HG02938 (cell line): ENCODE data around the gene BTBD18.

Experiments
- ATAC-seq: cut with Tn5 transposase; IDR thresholded peaks from one replicate; pipeline ENCODE4 v1.9.1; 2021; ENCODE audit warnings: mild to moderate bottlenecking, moderate library complexity; ENCODE audit not compliant: unreplicated experiment

The BTBD18 gene, protein sequence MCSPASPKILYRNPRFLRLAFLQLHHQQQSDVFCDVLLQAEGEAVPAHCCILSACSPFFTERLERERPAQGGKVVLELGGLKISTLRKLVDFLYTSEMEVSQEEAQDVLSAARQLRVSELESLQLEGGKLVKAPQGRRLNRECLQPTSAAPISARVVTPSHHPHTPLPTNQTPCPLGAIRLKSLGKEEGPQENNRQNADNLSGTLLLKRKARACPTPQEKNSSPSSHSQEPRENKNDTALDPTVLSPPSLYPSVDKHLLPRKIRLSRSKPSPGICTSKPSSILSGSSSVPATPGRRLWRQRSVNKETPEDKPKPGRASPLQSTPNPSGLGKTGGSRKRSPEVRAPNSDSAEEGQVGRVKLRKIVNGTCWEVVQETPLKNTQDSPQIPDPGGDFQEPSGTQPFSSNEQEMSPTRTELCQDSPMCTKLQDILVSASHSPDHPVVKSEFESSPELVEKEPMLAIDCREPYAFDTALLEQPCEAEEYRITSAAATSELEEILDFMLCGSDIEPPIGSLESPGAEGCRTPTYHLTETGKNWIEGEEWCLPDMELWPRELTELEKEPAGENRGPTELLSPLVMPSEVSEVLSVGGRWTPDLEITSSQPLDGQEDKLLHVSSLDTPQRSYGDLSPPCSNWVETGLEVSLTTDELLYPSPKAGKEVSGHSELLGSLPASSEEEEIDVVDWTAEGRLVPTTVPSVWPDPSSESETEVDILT

DNA sequence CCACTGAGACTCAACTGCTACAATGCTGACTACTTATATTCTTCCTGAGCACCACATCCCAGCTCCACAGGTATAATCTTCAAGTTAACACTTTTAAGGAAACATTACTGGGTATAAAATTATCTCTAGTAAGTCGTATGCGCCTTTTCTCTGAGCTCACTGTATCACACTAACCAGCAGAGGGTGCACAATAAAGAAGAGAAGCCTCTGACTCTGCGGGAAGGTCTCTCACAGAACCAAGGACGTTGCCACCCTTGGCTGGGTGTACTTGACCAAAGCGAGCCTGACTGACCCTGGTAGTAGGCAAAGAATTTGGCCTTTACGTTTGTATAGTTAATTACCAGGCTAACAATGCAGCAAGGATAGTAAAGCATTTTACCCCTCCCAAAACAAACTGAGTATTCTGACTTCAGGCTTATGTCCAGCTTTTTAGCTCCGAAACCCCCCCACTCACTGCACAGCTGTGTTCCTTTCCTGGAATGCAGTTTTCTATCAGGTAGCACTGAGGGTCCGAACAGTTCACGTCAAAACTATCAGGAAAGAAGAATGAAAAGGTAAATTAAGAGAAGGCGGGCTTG lies at the start of gene BTBD18:
Gene BTBD18, minus strand, starts transcription at position 144 of the 578 bp plus-strand sequence. CDS start 631 bp downstream, outside the sequence.
- ATAC-seq, result no peak

DNA sequence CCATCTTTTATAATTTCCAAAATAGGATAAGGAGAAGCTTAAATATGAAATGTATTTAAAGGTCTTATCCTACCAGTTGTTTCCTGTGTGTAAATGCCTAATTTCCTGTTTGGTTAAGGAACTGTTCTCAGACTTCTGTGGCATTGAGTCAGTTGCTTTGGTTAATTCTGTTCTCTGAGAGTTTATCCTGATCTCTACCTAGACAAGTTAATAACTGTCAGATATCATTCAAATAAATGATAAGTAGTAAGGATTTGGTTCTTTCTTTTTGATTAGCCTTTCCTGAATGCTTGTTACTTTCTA lies 49.5 kb upstream of the BTBD18 start:
- no peak for ATAC-seq

DNA sequence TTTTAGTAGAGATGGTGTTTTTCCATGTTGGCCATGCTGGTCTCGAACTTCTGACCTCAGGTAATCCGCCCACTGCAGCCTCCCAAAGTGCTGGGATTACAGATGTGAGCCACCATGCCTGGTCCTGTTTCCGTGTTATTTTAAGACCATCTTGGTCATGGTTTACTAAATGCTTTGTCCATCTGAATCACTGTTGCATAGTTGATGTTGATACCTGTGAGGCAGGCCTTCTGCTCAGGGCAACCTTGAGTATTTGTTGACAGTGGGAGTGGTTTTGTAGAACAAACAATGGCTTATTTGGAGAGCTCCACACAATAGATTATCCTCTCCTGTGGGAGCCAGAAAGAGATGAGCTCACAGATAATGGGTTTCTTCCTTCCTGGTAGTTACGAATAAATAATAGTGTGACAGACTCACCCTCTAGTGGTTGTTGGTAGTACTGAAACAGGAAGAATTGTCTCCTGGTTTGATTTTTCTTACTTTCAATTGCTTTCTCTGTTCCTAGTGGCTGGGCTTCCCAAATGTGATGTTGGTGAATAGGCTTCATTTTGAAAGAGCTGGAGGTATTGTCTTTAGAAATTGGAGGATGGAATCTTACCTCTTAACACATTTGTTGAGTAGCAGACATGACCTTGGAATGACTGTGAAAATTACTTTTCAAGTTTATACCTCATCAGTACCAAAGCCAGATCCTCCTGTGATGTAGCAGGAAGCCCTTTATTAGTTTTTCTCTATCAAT lies 49.0 kb upstream of the BTBD18 start:
- ATAC-seq, result peak; percentile 82

DNA sequence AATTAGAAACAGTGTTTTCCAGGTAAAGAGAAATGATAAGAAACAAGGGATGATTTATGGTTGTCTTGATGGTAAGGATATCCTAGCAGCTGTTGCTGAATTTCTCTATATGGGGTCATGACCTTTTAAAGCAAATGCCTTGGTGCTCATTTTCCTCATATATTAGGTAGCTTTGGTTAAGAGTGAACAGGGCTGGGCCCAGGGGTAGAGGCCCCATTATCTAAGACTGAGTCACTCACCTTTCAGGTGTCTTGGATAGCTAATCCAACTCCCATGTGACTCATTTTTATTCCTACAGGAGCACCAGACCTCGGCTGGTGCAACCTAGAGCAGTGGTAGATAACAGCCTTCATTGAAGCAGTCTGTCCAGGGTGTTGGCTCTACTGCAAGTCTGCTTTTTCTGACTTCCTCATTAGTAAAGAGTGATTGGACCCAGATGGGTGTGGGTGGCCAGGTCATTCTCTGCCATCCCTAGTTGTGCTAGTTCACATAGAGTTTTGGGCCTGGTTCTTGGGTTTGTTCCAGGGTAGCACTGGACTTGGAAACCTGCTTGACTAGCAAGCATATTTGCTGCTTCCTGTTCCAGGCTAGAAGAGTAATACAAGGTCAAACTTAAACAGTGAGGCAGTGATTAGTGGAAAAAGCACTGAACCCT lies 47.4 kb upstream of the BTBD18 start:
- ATAC-seq, result peak; percentile 42

DNA sequence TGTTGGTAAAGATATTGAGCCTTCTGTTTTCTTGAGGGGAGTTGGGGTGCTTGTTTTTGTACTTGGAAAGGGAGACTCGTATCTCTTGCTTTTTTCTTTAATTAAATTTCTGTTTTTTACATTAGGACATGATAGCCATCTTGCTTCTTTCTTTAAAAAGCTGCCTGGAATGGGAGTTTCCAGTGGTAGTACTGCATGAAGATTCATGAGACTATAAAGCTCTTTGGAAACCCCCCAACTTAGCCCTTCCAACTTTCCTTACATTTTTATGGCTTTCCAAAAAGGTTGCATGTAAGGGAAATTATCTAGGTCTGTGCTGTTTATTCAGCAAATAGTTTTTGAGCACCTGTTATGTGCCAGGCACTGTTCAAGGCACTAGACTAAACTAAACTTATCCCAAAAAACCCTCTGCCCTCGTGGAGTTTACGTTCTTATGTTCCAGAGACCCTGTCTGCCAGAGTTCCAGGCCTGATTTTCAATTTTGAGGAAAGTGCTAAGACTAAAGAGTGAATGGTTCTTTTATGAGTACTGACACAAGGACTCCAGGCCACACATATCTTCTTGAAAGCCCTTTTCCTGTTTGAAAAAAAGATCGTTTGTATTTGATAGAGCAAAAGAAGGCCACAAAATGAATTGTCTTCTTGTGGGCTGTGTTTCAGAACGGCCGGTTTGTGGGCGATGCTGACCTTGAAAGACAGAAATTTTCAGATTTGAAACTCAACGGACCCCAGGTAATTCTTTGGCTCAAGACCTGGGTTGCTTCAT lies 41.9 kb upstream of the BTBD18 start:
- no peak for ATAC-seq

DNA sequence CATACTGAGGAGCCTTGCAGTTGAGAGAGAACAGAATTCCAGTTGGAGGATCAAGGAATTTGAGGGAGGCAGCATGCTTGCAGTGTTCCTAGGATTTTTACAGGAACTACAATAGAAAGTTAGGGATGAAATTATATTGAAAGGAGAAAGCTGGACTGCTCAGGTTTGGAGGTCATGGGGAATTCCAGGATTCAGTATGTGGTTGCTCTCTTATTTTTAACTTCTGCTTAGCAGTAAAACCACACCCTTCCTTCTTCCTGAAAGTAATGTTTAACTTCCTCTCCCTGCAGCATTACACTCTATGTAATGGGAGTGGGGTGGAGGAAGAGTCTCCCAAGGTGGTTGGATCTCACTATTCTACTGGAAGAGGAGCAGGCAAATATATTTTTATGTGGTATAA lies 41.3 kb upstream of the BTBD18 start:
- peak; percentile 14 for ATAC-seq

DNA sequence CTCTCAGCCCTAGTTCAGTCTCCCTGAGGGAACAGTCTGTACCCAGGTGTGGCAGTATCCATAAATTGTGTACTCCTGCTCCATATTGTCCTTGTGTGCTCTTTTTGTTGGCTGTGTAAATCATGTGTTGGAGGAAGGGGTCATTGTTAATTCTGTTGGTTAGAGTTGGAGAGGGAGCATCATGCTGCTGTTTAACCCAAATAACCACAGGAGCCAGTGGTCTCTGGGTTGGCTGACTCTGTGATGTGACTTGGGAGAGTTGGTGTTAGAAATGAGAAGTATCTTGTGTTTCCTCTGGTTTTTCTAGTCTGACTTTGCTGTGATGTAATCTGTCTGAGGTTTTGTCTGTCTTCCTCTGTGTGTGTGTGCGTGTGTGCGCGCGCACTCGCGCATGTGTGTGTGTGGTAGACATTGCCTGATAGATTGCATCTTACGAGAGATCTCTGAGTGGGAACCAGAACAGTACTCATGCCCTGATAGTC lies 40.5 kb upstream of the BTBD18 start:
- peak; percentile 94 for ATAC-seq

DNA sequence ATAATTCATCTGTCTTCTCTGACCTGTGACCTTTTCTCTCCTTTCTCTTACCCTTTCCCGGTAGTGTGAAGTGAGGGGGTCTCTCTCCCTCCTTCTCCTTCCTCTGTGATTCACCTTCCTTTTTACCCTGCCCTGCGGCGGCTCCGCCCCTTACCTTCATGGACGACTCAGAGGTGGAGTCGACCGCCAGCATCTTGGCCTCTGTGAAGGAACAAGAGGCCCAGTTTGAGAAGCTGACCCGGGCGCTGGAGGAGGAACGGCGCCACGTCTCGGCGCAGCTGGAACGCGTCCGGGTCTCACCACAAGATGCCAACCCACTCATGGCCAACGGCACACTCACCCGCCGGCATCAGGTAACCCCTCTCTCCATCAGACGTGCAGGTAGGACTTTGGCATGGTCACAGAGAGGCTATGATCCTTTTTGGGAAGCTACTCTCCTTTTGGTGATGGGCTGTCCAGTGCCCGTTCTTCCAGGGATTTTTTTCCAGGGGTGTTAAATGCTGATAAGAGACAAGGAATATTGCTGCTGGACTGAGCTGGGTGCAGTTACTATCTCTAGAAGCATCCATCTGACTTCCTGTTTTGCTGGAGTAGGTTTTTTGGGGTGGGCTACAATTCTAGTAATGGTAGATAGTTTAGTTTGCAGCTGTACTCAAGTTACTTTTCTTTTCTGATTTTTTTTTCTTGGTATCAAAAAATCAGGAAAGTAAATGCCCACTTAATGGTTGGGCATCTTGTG lies 39.9 kb upstream of the BTBD18 start:
- no peak for ATAC-seq

DNA sequence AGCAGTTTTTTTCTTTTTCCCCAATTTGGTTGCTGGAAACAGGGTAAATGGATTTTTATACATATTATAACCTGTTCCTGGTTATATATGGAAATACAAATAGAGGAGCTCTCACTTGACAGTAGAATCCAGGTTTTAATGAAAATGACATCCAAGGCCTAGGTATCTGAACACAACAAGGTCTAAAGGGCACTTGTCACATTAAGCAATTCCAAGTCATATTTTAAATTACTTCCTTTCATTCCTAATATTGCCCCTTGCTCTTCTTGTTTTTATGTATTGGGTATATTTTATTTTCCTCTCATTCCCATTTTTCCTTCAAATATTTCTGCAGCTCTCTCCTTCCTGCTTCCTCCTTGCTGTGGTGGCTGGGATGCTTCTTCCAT lies 37.1 kb upstream of the BTBD18 start:
- ATAC-seq, result no peak

DNA sequence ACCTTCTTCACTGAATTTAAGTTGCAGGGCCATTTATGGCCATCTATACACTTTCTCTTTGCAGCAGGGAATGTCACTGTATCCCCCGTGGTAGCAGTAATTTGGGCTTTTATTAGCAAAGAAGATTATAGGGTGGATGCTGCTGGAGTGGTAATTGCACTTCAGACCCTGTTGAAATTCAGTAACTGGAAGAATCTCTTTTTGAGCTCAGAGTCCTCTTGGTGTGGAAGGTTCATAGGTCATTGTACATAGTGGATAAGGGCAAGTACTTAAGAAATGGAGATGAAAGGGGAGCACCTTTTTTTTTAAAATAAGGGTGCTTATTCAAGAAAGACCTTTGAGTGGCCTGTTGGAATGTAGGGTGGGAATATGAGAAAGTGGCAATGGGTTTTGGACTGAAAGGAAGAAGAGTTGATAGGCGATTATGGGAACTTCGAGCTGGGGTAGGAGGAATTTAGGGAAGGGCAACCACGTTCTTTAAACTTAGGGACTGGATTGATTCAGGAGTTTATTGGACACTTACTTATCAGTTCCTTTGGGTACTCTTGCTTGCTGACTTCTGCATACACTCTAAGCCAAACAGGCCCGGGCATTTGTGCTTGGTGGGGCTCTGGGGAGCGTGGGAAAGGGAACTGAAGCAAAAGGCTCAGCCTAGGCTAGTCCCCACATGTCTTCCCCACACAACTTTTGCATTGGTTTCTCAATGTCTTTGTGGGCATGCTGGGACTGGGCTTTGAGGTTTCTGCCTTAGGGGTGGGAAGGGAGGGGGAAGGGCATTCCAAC lies 36.5 kb upstream of the BTBD18 start:
- no peak for ATAC-seq

DNA sequence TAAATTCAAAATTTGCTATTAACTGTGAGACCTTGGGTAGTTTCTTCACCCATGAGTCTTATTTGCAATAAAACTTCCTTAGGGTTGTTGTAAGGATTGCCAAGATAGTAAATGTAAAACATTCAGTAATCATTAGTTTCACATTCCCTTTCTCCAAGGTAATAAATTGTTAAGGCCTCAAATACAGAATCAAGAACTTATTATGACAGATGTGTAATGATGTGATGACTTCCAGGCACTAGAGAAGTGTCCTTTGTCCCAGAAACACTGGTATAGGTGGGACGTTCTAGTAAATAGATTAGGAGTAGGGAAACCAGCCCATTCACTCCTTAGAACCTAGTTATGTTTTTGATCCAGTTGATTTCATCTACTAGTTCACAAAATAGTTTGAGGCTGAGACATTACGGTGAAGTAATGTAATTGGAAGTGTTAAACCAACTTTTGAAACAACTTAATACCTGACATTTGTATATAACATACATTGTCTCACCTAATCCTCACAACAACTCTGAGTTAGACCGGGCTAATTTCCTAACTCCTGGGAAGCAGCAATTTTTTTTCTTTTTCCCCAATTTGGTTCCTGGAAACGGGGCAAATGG lies 35.5 kb upstream of the BTBD18 start:
- ATAC-seq, result no peak

DNA sequence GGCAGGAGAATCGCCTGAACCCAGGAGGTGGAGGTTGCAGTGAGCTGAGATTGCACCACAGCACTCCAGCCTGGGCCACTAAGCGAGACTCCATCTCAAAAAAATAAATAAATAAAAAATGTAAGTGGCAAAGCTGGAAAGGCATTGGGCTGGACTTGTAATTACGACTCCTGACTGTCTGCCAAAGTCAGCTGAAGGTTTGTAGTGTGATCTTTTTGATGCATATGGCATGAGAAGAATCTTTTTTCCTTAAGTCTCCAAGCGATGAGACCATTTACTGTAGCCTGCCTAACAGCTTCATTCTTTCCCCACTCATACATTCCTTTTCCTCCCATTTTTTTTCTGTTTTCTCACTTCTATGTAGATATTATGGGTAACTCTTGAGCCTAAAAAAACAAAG lies 34.8 kb upstream of the BTBD18 start:
- ATAC-seq, result no peak

DNA sequence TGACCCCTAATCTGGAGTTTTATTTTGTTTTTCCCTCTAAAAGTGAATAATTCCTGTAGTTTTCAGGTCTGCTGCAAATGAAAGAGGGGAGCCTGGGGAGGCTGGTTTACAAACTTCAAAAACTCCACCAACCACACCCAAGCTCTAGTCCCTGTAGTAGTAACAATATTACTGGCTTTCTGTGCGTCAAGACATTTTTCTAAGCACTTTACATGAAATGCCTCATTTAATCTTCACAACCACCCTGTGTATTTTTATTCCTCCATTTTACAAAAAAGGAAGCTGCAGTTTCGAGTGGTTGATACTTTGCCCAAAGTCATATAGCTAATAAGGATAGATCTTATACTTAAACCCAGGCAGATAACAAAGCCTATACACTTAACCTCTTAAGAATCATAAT lies 33.5 kb upstream of the BTBD18 start:
- ATAC-seq, result no peak

DNA sequence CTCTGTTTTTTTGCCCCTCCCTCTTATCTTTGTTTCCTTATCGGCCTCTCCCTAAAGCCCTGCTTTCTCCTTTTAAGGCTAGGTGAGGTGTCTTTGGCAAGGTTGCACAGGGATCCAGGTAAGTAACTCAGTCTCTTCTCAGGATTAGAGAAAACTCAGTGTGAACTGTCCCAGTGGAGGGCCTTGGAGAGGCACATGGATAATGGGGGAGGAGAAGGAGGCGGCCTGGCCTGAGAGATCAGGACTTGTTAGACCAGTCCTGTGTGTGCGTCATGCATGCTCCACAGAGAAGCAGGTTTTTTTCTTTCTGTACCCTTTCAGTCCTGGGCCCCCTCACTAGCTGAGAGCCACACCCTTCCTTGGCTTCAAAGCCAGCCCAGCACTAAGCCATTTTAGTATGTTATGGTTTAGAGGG lies 29.9 kb upstream of the BTBD18 start:
- no peak for ATAC-seq

DNA sequence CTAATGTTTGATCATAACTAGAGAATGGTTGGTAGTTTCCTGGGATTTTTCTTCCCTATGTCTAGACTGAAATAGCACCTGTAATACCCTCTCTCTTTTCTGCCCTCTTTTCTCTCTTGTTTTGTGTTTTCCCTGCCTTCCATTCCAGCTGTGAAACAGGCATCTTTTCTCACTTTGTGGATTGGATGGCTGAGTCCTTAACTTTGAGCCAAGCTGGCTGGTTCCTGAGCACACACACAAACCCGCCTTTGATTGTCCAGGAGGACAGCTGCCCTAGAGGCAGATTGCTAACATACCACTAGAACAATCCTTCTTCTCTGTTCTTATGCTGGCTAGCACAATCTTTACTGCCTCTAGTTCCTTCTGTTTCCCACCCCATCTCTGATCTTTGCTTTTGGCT lies 27.7 kb upstream of the BTBD18 start:
- ATAC-seq, result no peak

DNA sequence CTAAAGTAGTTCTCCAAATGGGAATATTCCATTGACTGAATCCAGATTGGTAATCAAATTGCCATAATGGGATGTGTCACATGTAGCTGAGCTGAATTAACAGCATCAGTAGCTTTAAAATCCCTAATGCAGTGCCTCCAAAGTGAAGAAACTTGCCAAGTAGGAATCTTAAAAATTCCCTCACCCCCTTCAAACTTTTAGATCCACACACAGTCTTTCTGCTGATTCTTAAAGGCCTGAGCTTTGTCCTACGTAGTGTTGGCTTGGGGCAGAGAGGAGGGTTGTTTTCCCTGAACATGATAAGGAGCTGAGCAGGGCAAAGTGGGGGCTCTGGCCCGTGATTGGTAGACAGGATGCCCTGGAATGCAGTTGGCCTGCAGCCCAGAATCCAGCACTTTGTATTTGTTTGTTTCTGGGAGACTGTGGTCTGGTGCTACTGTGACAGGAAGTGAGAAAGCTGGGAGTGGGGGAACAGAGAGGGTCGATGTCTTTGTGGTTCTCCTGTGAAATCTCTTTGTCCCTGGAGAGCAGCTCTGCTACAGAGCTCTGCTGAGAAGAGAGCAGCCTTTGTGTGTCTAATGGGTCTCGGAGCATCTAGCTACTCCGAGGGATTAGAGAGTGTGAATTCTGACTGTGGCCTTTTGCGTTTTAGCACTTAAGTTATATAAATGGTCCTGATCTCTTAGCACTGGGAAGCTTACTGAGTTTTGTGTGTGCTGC lies 26.9 kb upstream of the BTBD18 start:
- no peak for ATAC-seq

DNA sequence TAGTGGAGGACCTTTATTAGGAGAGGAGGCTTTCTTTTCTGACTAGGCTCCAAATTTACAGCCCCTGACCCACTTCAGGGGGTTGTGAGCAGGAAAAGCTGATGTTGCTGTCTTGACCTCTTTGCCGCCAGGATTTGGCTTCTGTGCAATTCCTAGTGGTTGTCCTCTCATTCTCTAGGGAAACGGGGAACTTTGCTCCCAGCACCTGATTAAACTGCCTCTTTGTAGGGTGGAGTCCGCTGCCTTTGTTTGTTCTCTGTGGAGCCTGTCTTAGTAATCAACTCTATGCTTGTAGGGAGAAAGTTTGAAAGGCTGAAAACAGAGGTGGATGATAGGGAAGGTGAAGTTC lies 26.3 kb upstream of the BTBD18 start:
- no peak for ATAC-seq
